ENCODE measurements around the gene MMP23B. TPM values are rescaled to one million over a fixed set of nuclear protein-coding genes. Genes with fewer than 3 reads are reported as not detected.
"Not testable (repeated sequence)": the region's sequence is repeated elsewhere in the genome, so short reads cannot be mapped to it uniquely, and the experiment has no call there.

The MMP23B gene
- total RNA-seq: under 1 TPM; 0.64 to 0.99 TPM

GRCh38 chr1:1631782-1632420 lies at the start of gene MMP23B:
Gene MMP23B, plus strand, starts transcription at chr1:1632173. Its CDS starts 46 bp downstream, at chr1:1632219.
- Mint-ChIP-seq H3K36me3 (ENCODE audit: low read depth) (peaks cover 2% of the 10 kb centered on the region), H3K9me3 (no peaks in the 10 kb centered on the region), H3K27ac (no peak within 1 kb of the TSS), H3K4me3 (no peak within 1 kb of the TSS), H3K4me1 (ENCODE audit: low read depth) (peaks cover 4% of the 10 kb centered on the region), H3K27me3 (ENCODE audit: low read depth) (peaks cover 4% of the 10 kb centered on the region)
- no peak for DNase-seq
- intact Hi-C loops (cut with micrococcal nuclease): no loop called here
- CTCF ChIA-PET: no interaction called here

DNA sequence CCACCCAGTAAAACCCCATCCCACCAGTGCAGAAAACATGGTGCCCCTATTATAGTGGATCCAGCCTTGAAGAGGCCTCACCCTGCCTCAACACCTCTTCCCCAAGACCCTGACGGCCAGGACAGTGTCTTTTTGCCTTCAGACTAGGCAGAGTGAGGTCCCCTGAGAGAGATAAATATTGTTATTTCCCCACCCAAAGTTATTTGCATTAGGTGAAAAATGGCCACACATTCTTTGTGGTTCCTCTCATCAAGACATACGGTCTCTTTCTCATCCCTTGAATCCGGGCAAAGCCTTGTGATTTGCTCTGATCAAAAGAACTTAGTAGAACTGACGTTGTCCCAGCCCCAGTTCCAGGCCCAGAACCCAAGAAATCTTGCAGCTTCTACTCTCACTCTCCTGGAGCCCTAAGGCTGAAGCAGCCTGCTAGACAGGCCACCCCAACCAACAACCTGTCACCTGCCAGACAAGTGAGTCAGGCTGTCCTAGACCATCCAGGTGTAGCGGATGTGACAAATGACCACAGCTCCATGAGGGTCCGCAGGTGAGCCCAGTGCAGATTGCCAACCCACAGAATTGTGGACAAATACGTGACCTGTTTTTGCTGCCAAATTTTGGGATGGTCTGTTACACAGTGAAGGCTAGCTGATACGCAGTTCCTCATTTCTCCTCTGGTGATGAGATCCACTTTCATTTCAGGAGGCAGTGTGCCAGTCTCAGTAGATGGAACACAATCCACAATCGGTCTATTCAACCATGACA lies 49.2 kb upstream of the MMP23B start:
- H3K4me1 Mint-ChIP-seq (ENCODE audit: low read depth): no peaks in the 10 kb centered on the region
- peaks cover 5% of the 10 kb centered on the region for H3K27me3 Mint-ChIP-seq (ENCODE audit: low read depth)
- CTCF ChIA-PET: no interaction called here

GRCh38 chr1:1583347-1584010 lies 48.5 kb upstream of the MMP23B start:
- CTCF ChIA-PET: no interaction called here
- H3K4me1 Mint-ChIP-seq (ENCODE audit: low read depth): no peaks in the 10 kb centered on the region
- H3K4me3 Mint-ChIP-seq: no peak overlapping the region
- intact Hi-C loops (cut with micrococcal nuclease): no loop called here
- no peaks in the 10 kb centered on the region for H3K9me3 Mint-ChIP-seq
- DNase-seq: no peak
- no peaks in the 10 kb centered on the region for H3K36me3 Mint-ChIP-seq (ENCODE audit: low read depth)
- H3K27me3 Mint-ChIP-seq (ENCODE audit: low read depth): peaks cover 5% of the 10 kb centered on the region
- no peak overlapping the region for H3K27ac Mint-ChIP-seq

More for the DNA sequence above, 49.2 kb upstream of the MMP23B start:
- Mint-ChIP-seq H3K4me3 (no peak overlapping the region), H3K9me3 (no peaks in the 10 kb centered on the region), H3K27ac (no peak overlapping the region), H3K36me3 (ENCODE audit: low read depth) (no peaks in the 10 kb centered on the region)
- intact Hi-C loops (cut with micrococcal nuclease): no loop called here
- DNase-seq: no peak

DNA sequence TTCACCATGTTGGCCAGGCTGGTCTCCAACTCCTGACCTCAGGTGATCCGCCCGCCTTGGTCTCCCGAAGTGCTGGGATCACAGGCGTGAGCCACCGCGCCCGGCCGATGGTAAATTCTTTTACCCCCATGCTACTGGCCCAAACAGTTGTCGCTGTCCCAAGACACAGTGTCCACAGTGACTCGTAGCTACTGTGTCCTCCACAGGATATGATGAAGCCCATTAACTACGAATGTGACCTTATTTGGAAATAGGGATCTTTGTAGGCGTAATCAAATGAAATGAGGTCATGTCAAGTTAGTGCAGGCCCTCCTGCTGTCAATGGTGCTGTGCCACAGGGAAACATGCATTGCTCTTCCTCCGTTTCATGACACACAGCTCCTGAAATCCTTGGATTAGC lies 40.5 kb upstream of the MMP23B start:
- Mint-ChIP-seq H3K27me3 (ENCODE audit: low read depth) (peaks cover 2% of the 10 kb centered on the region), H3K4me3 (no peak overlapping the region), H3K36me3 (ENCODE audit: low read depth) (no peaks in the 10 kb centered on the region), H3K27ac (no peak overlapping the region), H3K9me3 (no peaks in the 10 kb centered on the region), H3K4me1 (ENCODE audit: low read depth) (no peaks in the 10 kb centered on the region)
- intact Hi-C loops (cut with micrococcal nuclease): no loop called here
- CTCF ChIA-PET: no interaction called here
- DNase-seq: no peak

- H3K27ac Mint-ChIP-seq: no peak overlapping the region
- H3K27me3 Mint-ChIP-seq (ENCODE audit: low read depth): peaks cover 4% of the 10 kb centered on the region
- no peak overlapping the region for H3K4me3 Mint-ChIP-seq
Observed at GRCh38 chr1:1593834-1594601, 38.0 kb upstream of the MMP23B start.

DNA sequence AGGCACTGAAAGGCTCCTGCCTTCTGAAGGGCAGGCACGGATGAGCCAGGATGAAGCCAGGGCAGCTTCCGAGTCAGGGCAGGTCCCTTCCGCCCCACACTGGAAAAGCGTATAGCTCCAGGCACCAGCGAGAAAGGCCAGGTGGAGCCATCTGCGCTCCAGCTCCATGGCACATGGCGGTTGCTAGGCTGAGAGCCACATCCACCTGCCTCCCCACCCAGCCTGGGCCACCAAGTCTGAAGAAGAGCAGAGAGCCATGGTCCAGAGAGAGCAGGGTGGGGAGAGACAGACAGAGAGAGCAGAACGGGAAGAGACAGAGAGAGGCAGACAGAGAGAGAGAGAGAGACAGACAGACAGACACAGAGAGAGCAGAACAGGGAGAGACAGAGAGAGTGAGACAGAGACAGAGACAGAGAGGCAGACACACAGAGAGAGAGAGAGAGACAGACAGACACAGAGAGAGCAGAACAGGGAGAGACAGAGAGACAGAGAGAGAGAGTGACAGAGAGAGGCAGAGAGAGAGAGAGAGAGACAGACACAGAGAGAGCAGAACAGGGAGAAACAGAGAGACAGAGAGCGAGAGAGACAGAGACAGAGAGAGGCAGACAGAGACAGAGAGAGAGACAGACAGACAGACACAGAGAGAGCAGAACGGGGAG lies 37.2 kb upstream of the MMP23B start:
- CTCF ChIA-PET: interaction anchor here (0.5 kb wide), 1 partner anchor 16 kb away, joined by 3 read pairs; no protein-coding TSS in a partner anchor
- no peak for DNase-seq
- intact Hi-C loops (cut with micrococcal nuclease): no loop called here
- H3K9me3 Mint-ChIP-seq: no peaks in the 10 kb centered on the region
- no peak overlapping the region for H3K4me3 Mint-ChIP-seq
- peaks cover 10% of the 10 kb centered on the region for H3K4me1 Mint-ChIP-seq (ENCODE audit: low read depth)
- H3K27ac Mint-ChIP-seq: no peak overlapping the region
- H3K27me3 Mint-ChIP-seq (ENCODE audit: low read depth): peaks cover 6% of the 10 kb centered on the region
- no peaks in the 10 kb centered on the region for H3K36me3 Mint-ChIP-seq (ENCODE audit: low read depth)

More at GRCh38 chr1:1593834-1594601, 38.0 kb upstream of the MMP23B start:
- CTCF ChIA-PET: no interaction called here
- intact Hi-C loops (cut with micrococcal nuclease): no loop called here
- peaks cover 8% of the 10 kb centered on the region for H3K4me1 Mint-ChIP-seq (ENCODE audit: low read depth)
- no peaks in the 10 kb centered on the region for H3K9me3 Mint-ChIP-seq
- DNase-seq: no peak
- H3K36me3 Mint-ChIP-seq (ENCODE audit: low read depth): no peaks in the 10 kb centered on the region

DNA sequence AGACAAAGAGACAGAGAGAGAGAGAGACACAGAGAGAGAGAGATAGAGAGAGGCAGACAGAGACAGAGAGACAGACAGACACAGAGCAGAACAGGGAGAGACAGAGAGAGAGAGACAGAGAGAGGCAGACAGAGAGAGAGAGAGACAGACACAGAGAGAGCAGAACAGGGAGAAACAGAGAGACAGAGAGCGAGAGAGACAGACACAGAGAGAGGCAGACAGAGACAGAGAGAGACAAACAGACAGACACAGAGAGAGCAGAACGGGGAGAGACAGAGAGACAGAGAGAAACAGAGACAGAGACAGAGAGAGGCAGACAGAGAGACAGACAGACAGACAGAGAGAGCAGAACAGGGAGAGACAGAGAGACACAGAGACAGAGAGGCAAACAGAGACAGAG lies 36.6 kb upstream of the MMP23B start:
- CTCF ChIA-PET; DNase-seq; H3K27ac Mint-ChIP-seq; H3K9me3 Mint-ChIP-seq; H3K27me3 Mint-ChIP-seq (ENCODE audit: low read depth); intact Hi-C loops (cut with micrococcal nuclease); H3K36me3 Mint-ChIP-seq (ENCODE audit: low read depth); H3K4me3 Mint-ChIP-seq; H3K4me1 Mint-ChIP-seq (ENCODE audit: low read depth): not testable (repeated sequence)

- H3K27ac Mint-ChIP-seq: no peak overlapping the region
- H3K36me3 Mint-ChIP-seq (ENCODE audit: low read depth): no peaks in the 10 kb centered on the region
- H3K4me3 Mint-ChIP-seq: no peak overlapping the region
- intact Hi-C loops (cut with micrococcal nuclease): loop anchor here (2.0 kb wide), 1 partner anchor 22 kb away; the partner anchor contains the start of gene SSU72
- H3K27me3 Mint-ChIP-seq (ENCODE audit: low read depth): peaks cover 6% of the 10 kb centered on the region
- H3K4me1 Mint-ChIP-seq (ENCODE audit: low read depth): peaks cover 11% of the 10 kb centered on the region
- CTCF ChIA-PET: interaction anchor here (1.1 kb wide), 1 partner anchor 17 kb away, joined by 5 read pairs; no protein-coding TSS in a partner anchor
- H3K9me3 Mint-ChIP-seq: no peaks in the 10 kb centered on the region
- no peak for DNase-seq
Observed at GRCh38 chr1:1596493-1597274, 35.3 kb upstream of the MMP23B start.

- CTCF ChIA-PET: interaction anchor here (0.6 to 1.1 kb wide), 2 partner anchors 17 to 230 kb away, joined by 4 to 5 read pairs; no protein-coding TSS in a partner anchor
- Mint-ChIP-seq H3K4me1 (ENCODE audit: low read depth) (peaks cover 11% of the 10 kb centered on the region), H3K27me3 (ENCODE audit: low read depth) (peaks cover 6% of the 10 kb centered on the region), H3K4me3 (no peak overlapping the region), H3K9me3 (no peaks in the 10 kb centered on the region), H3K27ac (no peak overlapping the region), H3K36me3 (ENCODE audit: low read depth) (no peaks in the 10 kb centered on the region)
- peak; percentile 27 for DNase-seq
- intact Hi-C loops (cut with micrococcal nuclease): loop anchor here (2.0 kb wide), 1 partner anchor 23 kb away; the partner anchor contains the start of gene SSU72
Observed at GRCh38 chr1:1597275-1597930, 34.6 kb upstream of the MMP23B start.

GRCh38 chr1:1598051-1598719 lies 33.8 kb upstream of the MMP23B start:
- H3K27ac Mint-ChIP-seq: no peak overlapping the region
- intact Hi-C loops (cut with micrococcal nuclease): no loop called here

More at GRCh38 chr1:1598051-1598719, 33.8 kb upstream of the MMP23B start:
- H3K36me3 Mint-ChIP-seq (ENCODE audit: low read depth): no peaks in the 10 kb centered on the region
- no peak for DNase-seq
- H3K4me3 Mint-ChIP-seq: no peak overlapping the region
- H3K9me3 Mint-ChIP-seq: no peaks in the 10 kb centered on the region
- CTCF ChIA-PET: interaction anchor here (0.6 to 1.1 kb wide), 2 partner anchors 16 to 230 kb away, joined by 4 to 5 read pairs; no protein-coding TSS in a partner anchor
- peaks cover 6% of the 10 kb centered on the region for H3K27me3 Mint-ChIP-seq (ENCODE audit: low read depth)
- peaks cover 11% of the 10 kb centered on the region for H3K4me1 Mint-ChIP-seq (ENCODE audit: low read depth)
